Measurements from ENCODE around the gene BOLA1.

Gene BOLA1

GRCh38 chr1:149887456-149888246 lies 11.7 kb upstream of the BOLA1 start:
- peak; percentile 69 for DNase-seq

GRCh38 chr1:149888247-149888998 lies 10.9 kb upstream of the BOLA1 start:
- peak; percentile 75 for DNase-seq

- no peak for DNase-seq
These were observed 10.4 kb upstream of the BOLA1 start for GRCh38 chr1:149888999-149889289.

- DNase-seq = no peak
These were observed 2.8 kb upstream of the BOLA1 start for GRCh38 chr1:149896575-149896974.

GRCh38 chr1:149903836-149904491 lies 4.6 kb downstream of the BOLA1 start:
- no peak for DNase-seq

- DNase-seq = no peak
These were observed 7.3 kb downstream of the BOLA1 start for GRCh38 chr1:149906570-149907075.

GRCh38 chr1:149914545-149914944 lies 15.2 kb downstream of the BOLA1 start:
- DNase-seq = no peak

- DNase-seq = no peak
These were observed 16.2 kb downstream of the BOLA1 start for GRCh38 chr1:149915429-149916192.

GRCh38 chr1:149916193-149916897 lies 17.0 kb downstream of the BOLA1 start:
- no peak for DNase-seq

- no peak for DNase-seq
These were observed 17.5 kb downstream of the BOLA1 start for GRCh38 chr1:149916898-149917252.

- DNase-seq = peak; percentile 52
These were observed 18.3 kb downstream of the BOLA1 start, which contains the start of gene SV2A for GRCh38 chr1:149917571-149918144. Gene SV2A, minus strand, starts transcription at chr1:149917844. Its CDS starts 4,004 bp downstream, at chr1:149913840.

GRCh38 chr1:149923626-149924025 lies 24.3 kb downstream of the BOLA1 start:
- DNase-seq = no peak

GRCh38 chr1:149925345-149925744 lies 26.0 kb downstream of the BOLA1 start:
- DNase-seq = no peak

GRCh38 chr1:149925751-149926150 lies 26.4 kb downstream of the BOLA1 start:
- no peak for DNase-seq

- no peak for DNase-seq
These were observed 26.9 kb downstream of the BOLA1 start for GRCh38 chr1:149926296-149926695.

- DNase-seq = no peak
These were observed 27.7 kb downstream of the BOLA1 start for GRCh38 chr1:149927056-149927562.

- DNase-seq = peak; percentile 95
These were observed 28.4 kb downstream of the BOLA1 start, which contains the start of gene SF3B4 for GRCh38 chr1:149927563-149928400. Gene SF3B4, minus strand, starts transcription at chr1:149927803. Its CDS starts 44 bp downstream, at chr1:149927759.

- DNase-seq = no peak
These were observed 29.0 kb downstream of the BOLA1 start for GRCh38 chr1:149928401-149928724.

- no peak for DNase-seq
These were observed 30.5 kb downstream of the BOLA1 start for GRCh38 chr1:149929856-149930255.

GRCh38 chr1:149931212-149931790 lies 31.9 kb downstream of the BOLA1 start:
- DNase-seq = no peak
